OCI-LY1 (cell line): Measurements from ENCODE around the gene PIP4P1.
A peak's percentile ranks its signal among the peaks of the same experiment; 100 is the strongest.

Experiments
- H2AFZ ChIP-seq: fragments of 200-600 bp; sonication (generic), shearing (Covaris generic); 2 replicates; pipeline ENCODE4 v1.6.0; 2014; ENCODE audit warnings: antibody characterized with exemption, mild to moderate bottlenecking, low read length
- H3F3A ChIP-seq: fragments of 200-600 bp; sonication (generic), shearing (Covaris generic); 2 replicates; pipeline ENCODE4 v1.6.0; 2014; ENCODE audit warnings: mild to moderate bottlenecking, antibody characterized with exemption, low read length, moderate library complexity; ENCODE audit not compliant: insufficient read depth
- H3K27ac ChIP-seq: fragments of 200-600 bp; sonication (generic); 2 replicates; pipeline ENCODE4 v1.5.1; 2014; ENCODE audit warnings: low read length, mixed run types, mild to moderate bottlenecking, low read depth; ENCODE audit not compliant: poor library complexity, severe bottlenecking
- H3K27me3 ChIP-seq: fragments of 200-600 bp; sonication (generic); 2 replicates; pipeline ENCODE4 v1.6.0; 2014; ENCODE audit warnings: antibody characterized with exemption, mild to moderate bottlenecking, low read length, moderate library complexity; ENCODE audit not compliant: insufficient read depth
- H3K36me3 ChIP-seq: fragments of 200-600 bp; sonication (generic); 2 replicates; pipeline ENCODE4 v1.6.1; 2014; ENCODE audit warnings: mild to moderate bottlenecking, antibody characterized with exemption, low read length, moderate library complexity, mixed read lengths; ENCODE audit not compliant: insufficient read depth
- H3K4me1 ChIP-seq: fragments of 200-600 bp; sonication (generic); 2 replicates; pipeline ENCODE4 v1.5.1; 2014; ENCODE audit warnings: mild to moderate bottlenecking, low read length, moderate library complexity; ENCODE audit not compliant: insufficient read depth, severe bottlenecking
- H3K4me2 ChIP-seq: fragments of 200-600 bp; sonication (generic), shearing (Covaris generic); 2 replicates; pipeline ENCODE4 v1.6.1; 2014; ENCODE audit warnings: low read length
- H3K4me3 ChIP-seq: fragments of 200-600 bp; sonication (generic); 2 replicates; pipeline ENCODE4 v1.5.1; 2014; ENCODE audit warnings: low read length, low read depth, mild to moderate bottlenecking, mixed read lengths; ENCODE audit not compliant: poor library complexity, severe bottlenecking
- H3K79me2 ChIP-seq: fragments of 200-600 bp; shearing (Covaris generic); 2 replicates; pipeline ENCODE4 v1.6.1; 2016; ENCODE audit warnings: mixed run types, low read length, mixed read lengths; ENCODE audit not compliant: insufficient read depth
- H3K9ac ChIP-seq: fragments of 200-600 bp; sonication (generic), shearing (Covaris generic); 2 replicates; pipeline ENCODE4 v1.6.1; 2014; ENCODE audit warnings: mild to moderate bottlenecking, low read length, mixed read lengths
- H3K9me2 ChIP-seq: fragments of 200-600 bp; sonication (generic), shearing (Covaris generic); 2 replicates; pipeline ENCODE4 v1.6.1; 2014; ENCODE audit warnings: low read depth, mild to moderate bottlenecking, low read length, mixed read lengths
- H3K9me3 ChIP-seq: fragments of 200-600 bp; shearing (Covaris generic); 2 replicates; pipeline ENCODE4 v1.6.1; 2014; ENCODE audit warnings: low read length, mixed read lengths
- H4K20me1 ChIP-seq: fragments of 200-600 bp; sonication (generic), shearing (Covaris generic); 2 replicates; pipeline ENCODE4 v1.6.0; 2016; ENCODE audit warnings: mild to moderate bottlenecking, low read length; ENCODE audit not compliant: insufficient read depth
- EZH2 ChIP-seq: fragments of 200-600 bp; sonication (generic), shearing (Covaris generic); IDR thresholded peaks from 2 replicates; pipeline ENCODE4 v1.8.0; 2017; ENCODE audit warnings: borderline replicate concordance, mixed run types, mild to moderate bottlenecking, antibody characterized with exemption, low read length, moderate library complexity, mixed read lengths
- TF ChIP-seq, protein P1 (sequence below): fragments of 200-600 bp; sonication (generic), shearing (Covaris generic); IDR thresholded peaks from 2 replicates; pipeline ENCODE4 v1.5.1; 2017; ENCODE audit warnings: mild to moderate bottlenecking, antibody characterized with exemption, low read length, moderate library complexity, mixed read lengths

The PIP4P1 gene

DNA sequence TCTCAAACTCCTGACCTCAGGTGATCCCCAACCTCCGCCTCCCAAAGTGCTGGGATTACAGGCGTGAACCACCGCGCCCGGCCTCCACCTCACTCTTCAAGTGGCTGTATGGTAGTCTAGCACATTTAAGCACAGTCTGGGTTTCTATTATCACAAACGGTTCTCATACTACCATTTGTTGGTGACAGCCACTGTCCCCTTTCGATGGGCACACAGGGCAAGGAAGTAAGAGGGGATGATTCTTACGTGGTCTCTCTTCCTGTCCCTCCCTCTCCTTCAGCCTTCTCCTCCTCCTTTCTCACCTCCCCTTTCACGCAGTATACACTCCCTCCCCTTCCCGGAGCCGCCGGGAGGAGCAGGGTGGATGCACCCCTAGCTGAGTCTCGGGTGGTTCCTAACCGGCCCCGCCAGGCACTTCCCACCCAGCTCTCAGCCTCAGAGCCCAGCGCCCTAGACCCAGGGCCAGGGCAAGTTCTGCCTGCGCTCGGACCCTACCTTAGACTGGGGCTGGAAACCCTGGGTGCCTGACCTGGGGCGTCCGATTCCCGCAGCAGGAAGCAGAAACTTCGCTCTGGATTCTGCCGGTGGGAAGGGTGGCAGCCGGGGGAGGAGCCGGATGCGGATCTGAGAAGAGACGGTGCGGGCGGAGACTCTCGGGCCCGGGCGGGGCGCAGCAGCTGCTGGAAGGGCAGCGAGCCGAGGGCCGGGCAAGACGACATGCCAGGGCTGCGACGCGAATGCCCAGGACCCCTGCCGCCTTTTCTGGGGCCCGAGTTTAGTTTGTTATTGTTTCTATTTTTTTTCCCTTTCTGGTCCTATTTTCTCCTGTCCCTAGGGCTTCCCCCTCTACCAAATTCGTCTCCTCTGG, 48.1 kb downstream of the PIP4P1 start, which contains the start of gene TEP1:
Gene TEP1, minus strand, starts transcription at position 626 of the 868 bp plus-strand sequence. CDS start 5,062 bp downstream, outside the sequence.
- peak within 1 kb of the TSS; percentile 87 for H3K4me2 ChIP-seq
- H3K27ac ChIP-seq, result peak within 1 kb of the TSS; percentile 60
- H3K79me2 ChIP-seq, result no peaks in the 10 kb centered on the region
- H3K9ac ChIP-seq, result peak within 1 kb of the TSS; percentile 89
- H3K9me2 ChIP-seq, result no peaks in the 10 kb centered on the region
- H4K20me1 ChIP-seq, result no peaks in the 10 kb centered on the region
- H2AFZ ChIP-seq, result peak within 1 kb of the TSS; percentile 72
- no peaks in the 10 kb centered on the region for H3K27me3 ChIP-seq
- H3K9me3 ChIP-seq, result no peaks in the 10 kb centered on the region
- peaks cover 20% of the 10 kb centered on the region for H3K4me1 ChIP-seq
- TF ChIP-seq, protein P1, sequence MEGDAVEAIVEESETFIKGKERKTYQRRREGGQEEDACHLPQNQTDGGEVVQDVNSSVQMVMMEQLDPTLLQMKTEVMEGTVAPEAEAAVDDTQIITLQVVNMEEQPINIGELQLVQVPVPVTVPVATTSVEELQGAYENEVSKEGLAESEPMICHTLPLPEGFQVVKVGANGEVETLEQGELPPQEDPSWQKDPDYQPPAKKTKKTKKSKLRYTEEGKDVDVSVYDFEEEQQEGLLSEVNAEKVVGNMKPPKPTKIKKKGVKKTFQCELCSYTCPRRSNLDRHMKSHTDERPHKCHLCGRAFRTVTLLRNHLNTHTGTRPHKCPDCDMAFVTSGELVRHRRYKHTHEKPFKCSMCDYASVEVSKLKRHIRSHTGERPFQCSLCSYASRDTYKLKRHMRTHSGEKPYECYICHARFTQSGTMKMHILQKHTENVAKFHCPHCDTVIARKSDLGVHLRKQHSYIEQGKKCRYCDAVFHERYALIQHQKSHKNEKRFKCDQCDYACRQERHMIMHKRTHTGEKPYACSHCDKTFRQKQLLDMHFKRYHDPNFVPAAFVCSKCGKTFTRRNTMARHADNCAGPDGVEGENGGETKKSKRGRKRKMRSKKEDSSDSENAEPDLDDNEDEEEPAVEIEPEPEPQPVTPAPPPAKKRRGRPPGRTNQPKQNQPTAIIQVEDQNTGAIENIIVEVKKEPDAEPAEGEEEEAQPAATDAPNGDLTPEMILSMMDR, result no peak
- TF ChIP-seq EZH2, result no peak
- peaks cover 2% of the 10 kb centered on the region; the same call in 1 of the 2 replicates for H3K36me3 ChIP-seq
- H3K4me3 ChIP-seq, result peak within 1 kb of the TSS; percentile 96
- no peaks in the 10 kb centered on the region for H3F3A ChIP-seq

DNA sequence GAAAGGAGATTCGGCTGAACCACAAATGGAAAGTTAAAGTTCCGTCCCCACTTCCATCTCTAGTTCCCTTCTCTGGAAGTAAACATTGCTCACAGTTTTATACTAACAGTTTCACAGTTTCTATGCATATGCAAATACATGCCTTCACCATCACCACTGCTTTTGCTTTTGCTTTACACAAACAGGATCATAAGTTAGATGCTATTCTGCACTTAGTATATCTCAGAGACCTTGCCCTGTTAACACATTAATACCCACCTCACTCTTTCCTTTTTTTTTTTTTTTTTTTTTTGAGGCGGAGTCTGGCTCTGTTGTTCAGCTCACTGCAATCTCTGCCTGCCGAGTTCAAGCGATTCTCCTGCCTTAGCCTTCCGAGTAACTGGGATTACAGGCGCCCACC, 48.8 kb downstream of the PIP4P1 start:
- no peaks in the 10 kb centered on the region for H3F3A ChIP-seq
- peaks cover 9% of the 10 kb centered on the region; the same call in 1 of the 2 replicates for H3K36me3 ChIP-seq
- H3K79me2 ChIP-seq, result no peaks in the 10 kb centered on the region
- H3K27ac ChIP-seq, result no peak overlapping the region
- H3K4me1 ChIP-seq, result peaks cover 20% of the 10 kb centered on the region
- H2AFZ ChIP-seq, result no peak overlapping the region
- H4K20me1 ChIP-seq, result no peaks in the 10 kb centered on the region
- TF ChIP-seq EZH2, result no peak
- TF ChIP-seq, protein P1, result no peak
- peak overlapping the region; percentile 96 for H3K4me3 ChIP-seq
- no peaks in the 10 kb centered on the region for H3K27me3 ChIP-seq
- H3K4me2 ChIP-seq, result peak overlapping the region; percentile 87
- no peaks in the 10 kb centered on the region for H3K9me2 ChIP-seq
- H3K9ac ChIP-seq, result peak overlapping the region; percentile 89; the same call in 1 of the 2 replicates
- no peaks in the 10 kb centered on the region for H3K9me3 ChIP-seq

DNA sequence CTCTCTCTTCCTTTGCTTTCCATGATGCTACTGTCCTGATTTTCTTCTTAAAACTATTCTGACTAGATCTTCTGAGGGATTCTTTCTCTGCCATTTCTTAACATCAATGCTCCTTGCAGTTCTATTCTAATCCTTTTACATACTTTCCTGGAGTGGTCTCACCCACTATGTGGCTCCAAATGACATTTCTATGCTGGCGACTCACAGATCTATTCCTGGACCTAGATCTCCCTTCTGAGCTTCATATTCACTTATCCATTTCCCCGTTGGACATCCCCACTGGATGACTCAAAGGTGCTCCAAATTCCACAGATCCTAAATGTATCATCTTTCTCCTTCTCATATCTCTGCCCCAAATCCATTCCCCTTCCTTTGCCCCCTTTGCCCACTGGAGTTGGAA, 52.0 kb downstream of the PIP4P1 start:
- no peak overlapping the region for H3K27ac ChIP-seq
- H3K4me3 ChIP-seq, result no peak overlapping the region
- no peaks in the 10 kb centered on the region for H3K27me3 ChIP-seq
- no peaks in the 10 kb centered on the region for H3K9me2 ChIP-seq
- H3K9me3 ChIP-seq, result no peaks in the 10 kb centered on the region
- no peak overlapping the region for H3K4me2 ChIP-seq
- H2AFZ ChIP-seq, result no peak overlapping the region
- H3K79me2 ChIP-seq, result no peaks in the 10 kb centered on the region
- H3F3A ChIP-seq, result no peaks in the 10 kb centered on the region
- no peak overlapping the region for H3K9ac ChIP-seq
- no peaks in the 10 kb centered on the region for H4K20me1 ChIP-seq
- H3K4me1 ChIP-seq, result peaks cover 14% of the 10 kb centered on the region
- TF ChIP-seq, protein P1, result no peak
- no peak for TF ChIP-seq EZH2
- H3K36me3 ChIP-seq, result peaks cover 27% of the 10 kb centered on the region
